Stomach (tissue), 4 donors: ENCODE results near the gene FBN2.

Source experiments
- EP300 ChIP-seq: sonication (generic); formaldehyde crosslinking; IDR thresholded peaks from one replicate; pipeline ENCODE4 v1.6.1; 2017; ENCODE audit warnings: antibody characterized with exemption
- POLR2A ChIP-seq, 4 donors: fragments of 450-650 bp; IDR thresholded peaks; one replicate each; pipeline ENCODE4 v1.6.1; 2016; ENCODE audit warnings: antibody characterized with exemption in 4 of 4, control low read depth in 2 of 4, mild to moderate bottlenecking in 1 of 4, moderate library complexity in 1 of 4
- POLR2AphosphoS5 ChIP-seq, 3 donors: sonication (generic); formaldehyde crosslinking; IDR thresholded peaks; one replicate each; pipeline ENCODE4 v1.6.1; 2016; ENCODE audit warnings: antibody characterized with exemption in 3 of 3
- TF ChIP-seq, protein P1 (sequence below), 7 experiments: fragments of 450-650 bp in 4 of 7; fragments of 200-600 bp in 3 of 7; sonication (generic) in 3 of 7; IDR thresholded peaks; one replicate each; pipeline ENCODE4 v1.5.1; 2016 to 2019; ENCODE audit warnings: antibody characterized with exemption in 7 of 7, control low read depth in 2 of 7, mild to moderate bottlenecking in 1 of 7

DNA sequence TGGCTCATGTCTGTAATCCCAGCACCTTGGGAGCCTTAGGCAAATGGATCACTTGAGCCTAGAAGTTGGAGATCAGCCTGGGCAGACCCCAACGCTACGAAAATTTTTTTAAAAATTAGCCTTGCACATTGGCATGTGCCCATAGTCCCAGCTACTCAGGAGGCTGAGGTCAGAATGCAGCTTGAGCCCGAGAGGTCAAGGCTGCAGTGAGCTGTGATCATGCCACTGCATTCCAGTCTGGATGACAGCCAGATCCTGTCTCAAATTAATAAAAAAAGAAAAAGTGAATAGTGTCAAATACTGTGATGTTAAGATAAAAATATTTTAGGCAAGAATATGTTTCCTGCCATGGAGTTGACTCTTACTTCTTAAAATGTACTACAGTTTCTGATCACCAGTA, 5.3 kb downstream of the FBN2 start:
- TF ChIP-seq, protein P1, sequence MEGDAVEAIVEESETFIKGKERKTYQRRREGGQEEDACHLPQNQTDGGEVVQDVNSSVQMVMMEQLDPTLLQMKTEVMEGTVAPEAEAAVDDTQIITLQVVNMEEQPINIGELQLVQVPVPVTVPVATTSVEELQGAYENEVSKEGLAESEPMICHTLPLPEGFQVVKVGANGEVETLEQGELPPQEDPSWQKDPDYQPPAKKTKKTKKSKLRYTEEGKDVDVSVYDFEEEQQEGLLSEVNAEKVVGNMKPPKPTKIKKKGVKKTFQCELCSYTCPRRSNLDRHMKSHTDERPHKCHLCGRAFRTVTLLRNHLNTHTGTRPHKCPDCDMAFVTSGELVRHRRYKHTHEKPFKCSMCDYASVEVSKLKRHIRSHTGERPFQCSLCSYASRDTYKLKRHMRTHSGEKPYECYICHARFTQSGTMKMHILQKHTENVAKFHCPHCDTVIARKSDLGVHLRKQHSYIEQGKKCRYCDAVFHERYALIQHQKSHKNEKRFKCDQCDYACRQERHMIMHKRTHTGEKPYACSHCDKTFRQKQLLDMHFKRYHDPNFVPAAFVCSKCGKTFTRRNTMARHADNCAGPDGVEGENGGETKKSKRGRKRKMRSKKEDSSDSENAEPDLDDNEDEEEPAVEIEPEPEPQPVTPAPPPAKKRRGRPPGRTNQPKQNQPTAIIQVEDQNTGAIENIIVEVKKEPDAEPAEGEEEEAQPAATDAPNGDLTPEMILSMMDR (IDR thresholded peaks at IDR 0.05) = no peak
- TF ChIP-seq POLR2AphosphoS5 (IDR thresholded peaks at IDR 0.05) (no peak), POLR2A (IDR thresholded peaks at IDR 0.05) (no peak), EP300 (no peak)
